HL-60 (cell line): Measurements from ENCODE around the gene FOXP2.

Experiments
- GABPA ChIP-seq: IDR thresholded peaks from 2 replicates; pipeline ENCODE4 v1.6.1; 2012; ENCODE audit warnings: low read depth
- POLR2AphosphoS5 ChIP-seq: IDR thresholded peaks from 2 replicates; pipeline ENCODE4 v1.6.1; 2012; ENCODE audit warnings: low read depth
- REST ChIP-seq: IDR thresholded peaks from 2 replicates; pipeline ENCODE4 v1.6.1; 2012; ENCODE audit warnings: low read depth; ENCODE audit not compliant: insufficient replicate concordance
- SPI1 ChIP-seq: IDR thresholded peaks from 2 replicates; pipeline ENCODE4 v1.6.1; 2012; ENCODE audit warnings: low read depth, mild to moderate bottlenecking, borderline replicate concordance
- TF ChIP-seq, protein P1 (sequence below): IDR thresholded peaks from one replicate; pipeline ENCODE4 v1.5.1; 2011; ENCODE audit warnings: low read length, control low read depth, inconsistent platforms; ENCODE audit not compliant: insufficient read depth

- TF ChIP-seq GABPA = no peak
- TF ChIP-seq, protein P1, sequence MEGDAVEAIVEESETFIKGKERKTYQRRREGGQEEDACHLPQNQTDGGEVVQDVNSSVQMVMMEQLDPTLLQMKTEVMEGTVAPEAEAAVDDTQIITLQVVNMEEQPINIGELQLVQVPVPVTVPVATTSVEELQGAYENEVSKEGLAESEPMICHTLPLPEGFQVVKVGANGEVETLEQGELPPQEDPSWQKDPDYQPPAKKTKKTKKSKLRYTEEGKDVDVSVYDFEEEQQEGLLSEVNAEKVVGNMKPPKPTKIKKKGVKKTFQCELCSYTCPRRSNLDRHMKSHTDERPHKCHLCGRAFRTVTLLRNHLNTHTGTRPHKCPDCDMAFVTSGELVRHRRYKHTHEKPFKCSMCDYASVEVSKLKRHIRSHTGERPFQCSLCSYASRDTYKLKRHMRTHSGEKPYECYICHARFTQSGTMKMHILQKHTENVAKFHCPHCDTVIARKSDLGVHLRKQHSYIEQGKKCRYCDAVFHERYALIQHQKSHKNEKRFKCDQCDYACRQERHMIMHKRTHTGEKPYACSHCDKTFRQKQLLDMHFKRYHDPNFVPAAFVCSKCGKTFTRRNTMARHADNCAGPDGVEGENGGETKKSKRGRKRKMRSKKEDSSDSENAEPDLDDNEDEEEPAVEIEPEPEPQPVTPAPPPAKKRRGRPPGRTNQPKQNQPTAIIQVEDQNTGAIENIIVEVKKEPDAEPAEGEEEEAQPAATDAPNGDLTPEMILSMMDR = no peak
- no peak for TF ChIP-seq REST
- TF ChIP-seq POLR2AphosphoS5 = no peak
- no peak for TF ChIP-seq SPI1
Observed at GRCh38 chr7:114487174-114487573, 72.6 kb downstream of the FOXP2 start.
